CD8-positive, alpha-beta memory T cell (primary cell): ENCODE measurements around the gene DNM2. TPM values are rescaled to one million over a fixed set of nuclear protein-coding genes. Genes with fewer than 3 reads are reported as not detected.
A peak's percentile ranks its signal among the peaks of the same experiment; 100 is the strongest.
"Not testable (repeated sequence)": the region's sequence is repeated elsewhere in the genome, so short reads cannot be mapped to it uniquely, and the experiment has no call there.

ENCODE experiments used
- CTCF ChIA-PET: fragments of 350-600 bp; sonication (Branson Sonifier 250); formaldehyde crosslinking; loops from one replicate; lab custom pipeline; 2021; ENCODE audit warnings: antibody characterized with exemption; lab: Charles Lee
- POLR2A ChIA-PET: fragments of 350-600 bp; sonication (Branson Sonifier 250); formaldehyde crosslinking; loops from one replicate; lab custom pipeline; 2021; ENCODE audit warnings: antibody characterized with exemption; lab: Charles Lee
- DNase-seq, 5 donors: peaks; one replicate each; pipeline versions ENCODE4 v3.0.0 to v3.0.0-alpha.2; 2020 to 2022; ENCODE audit warnings: mixed read lengths in 1 of 5
- H3K27ac ChIP-seq: one replicate; pipeline ENCODE4 v1.7.0; 2013; ENCODE audit warnings: low read depth, mild to moderate bottlenecking, low read length, moderate library complexity
- H3K27me3 ChIP-seq: 2 replicates; pipeline ENCODE4 v1.7.0; 2013; ENCODE audit warnings: low read length, mild to moderate bottlenecking; ENCODE audit not compliant: insufficient read depth, poor library complexity, severe bottlenecking
- H3K36me3 ChIP-seq: 2 replicates; pipeline ENCODE4 v1.7.0; 2013; ENCODE audit warnings: mild to moderate bottlenecking, low read length, moderate library complexity; ENCODE audit not compliant: insufficient read depth
- H3K4me1 ChIP-seq: 2 replicates; pipeline ENCODE4 v1.7.0; 2013; ENCODE audit warnings: mild to moderate bottlenecking, low read length, moderate library complexity; ENCODE audit not compliant: insufficient read depth
- H3K4me3 ChIP-seq: 2 replicates; pipeline ENCODE4 v1.7.0; 2013; ENCODE audit warnings: mild to moderate bottlenecking, low read length
- H3K9me3 ChIP-seq: 2 replicates; pipeline ENCODE4 v1.7.0; 2013; ENCODE audit warnings: mild to moderate bottlenecking, low read length
- H3K27ac Mint-ChIP-seq, 8 donors: one replicate each; pipeline ENCODE4 v1.8.0; 2020 to 2021; ENCODE audit warnings: mixed read lengths in 8 of 8, mild to moderate bottlenecking in 6 of 8, inconsistent platforms in 3 of 8, moderate library complexity in 3 of 8
- H3K27me3 Mint-ChIP-seq, 2 donors: one replicate each; pipeline ENCODE4 v1.8.0; 2020 to 2021; ENCODE audit warnings: mixed read lengths in 2 of 2, mild to moderate bottlenecking in 1 of 2, moderate library complexity in 1 of 2
- H3K36me3 Mint-ChIP-seq, 3 donors: one replicate each; pipeline ENCODE4 v1.8.0; 2020 to 2021; ENCODE audit warnings: mixed read lengths in 3 of 3, inconsistent platforms in 1 of 3, mild to moderate bottlenecking in 1 of 3
- H3K4me1 Mint-ChIP-seq, 3 donors: one replicate each; pipeline ENCODE4 v1.8.0; 2020 to 2021; ENCODE audit warnings: mixed read lengths in 3 of 3, inconsistent platforms in 1 of 3, mild to moderate bottlenecking in 1 of 3
- H3K4me3 Mint-ChIP-seq, 7 donors: one replicate each; pipeline ENCODE4 v1.8.0; 2020 to 2021; ENCODE audit warnings: mixed read lengths in 7 of 7, mild to moderate bottlenecking in 6 of 7, moderate library complexity in 4 of 7, inconsistent platforms in 2 of 7
- H3K9me3 Mint-ChIP-seq, 5 donors: one replicate each; pipeline ENCODE4 v1.8.0; 2020 to 2022; ENCODE audit warnings: mixed read lengths in 5 of 5, mild to moderate bottlenecking in 3 of 5, moderate library complexity in 2 of 5, inconsistent platforms in 1 of 5
- polyA plus RNA-seq: library from polyadenylated mRNA; unstranded; fragments of 300-500 nt; fragmentation: Illumina TruSeq; gene quantifications from one replicate; pipeline ENCODE4 v1.2.3, GENCODE V29; 2021
- total RNA-seq, 2 experiments: library from RNA; stranded (reverse); gene quantifications; one replicate each; pipeline ENCODE4 v1.2.3, GENCODE V29; 2021

The DNM2 gene
- total and polyA plus RNA-seq, 3 experiments from 2014 or later: 105 to 165 (median 154) TPM

GRCh38 chr19:10836479-10837330 is 118.8 kb downstream of the DNM2 start:
- Mint-ChIP-seq H3K4me1 (peaks cover 14 to 20% (median 15%) of the 10 kb centered on the region in 3 donors), H3K27me3 (peaks cover 0 to 8% of the 10 kb centered on the region in 2 donors), H3K4me3 (peak overlapping the region; percentile 88 to 98 (median 97)), H3K27ac (peak overlapping the region; percentile 97 to 100 (median 99)), H3K36me3 (peaks cover 2 to 31% (median 5%) of the 10 kb centered on the region in 3 donors), H3K9me3 (peaks cover 0 to 9% (median 4%) of the 10 kb centered on the region in 5 donors)
- Histone ChIP-seq H3K4me3 (peak overlapping the region; percentile 93), H3K27me3 (no peaks in the 10 kb centered on the region), H3K9me3 (no peaks in the 10 kb centered on the region), H3K4me1 (peaks cover 7% of the 10 kb centered on the region), H3K36me3 (no peaks in the 10 kb centered on the region), H3K27ac (peak overlapping the region; percentile 95)
- ChIA-PET POLR2A (interaction anchor here (0.5 to 2.2 kb wide), 14 partner anchors 28 to 418 kb away, joined by 3 to 14 read pairs (median 6); partner anchors contain the start of genes CARM1 and DNM2), CTCF (interaction anchor here (0.7 to 4.4 kb wide), 9 partner anchors 19 to 469 kb away, joined by 3 to 25 read pairs (median 6); partner anchors contain the start of genes CARM1, DNM2 and QTRT1)
- peak in 3 of 5 donors; percentile 57 to 87 (median 70) for DNase-seq

GRCh38 chr19:10837649-10838048 is 119.8 kb downstream of the DNM2 start:
- peaks cover 14 to 20% (median 15%) of the 10 kb centered on the region in 3 donors for H3K4me1 Mint-ChIP-seq
- H3K4me1 ChIP-seq, H3K36me3 ChIP-seq, H3K27ac ChIP-seq, H3K9me3 ChIP-seq, H3K27me3 Mint-ChIP-seq, H3K4me3 ChIP-seq, POLR2A ChIA-PET, H3K27me3 ChIP-seq, DNase-seq, H3K9me3 Mint-ChIP-seq: not testable (repeated sequence)
- H3K27ac Mint-ChIP-seq: peak overlapping the region in 1 of 8 donors; percentile 41
- peaks cover 2 to 22% (median 5%) of the 10 kb centered on the region in 3 donors for H3K36me3 Mint-ChIP-seq
- peak overlapping the region in 2 of 7 donors; percentile 5 to 80 for H3K4me3 Mint-ChIP-seq
- CTCF ChIA-PET: interaction anchor here (4.4 kb wide), 1 partner anchor 27 kb away, joined by 25 read pairs; no protein-coding TSS in a partner anchor

- CTCF ChIA-PET: interaction anchor here (1.4 to 4.4 kb wide), 2 partner anchors 20 to 26 kb away, joined by 4 to 25 read pairs; no protein-coding TSS in a partner anchor
- H3K27me3 Mint-ChIP-seq: peaks cover 0 to 5% of the 10 kb centered on the region in 2 donors
- POLR2A ChIA-PET: no interaction called here
- no peak overlapping the region for H3K27ac ChIP-seq
- H3K9me3 Mint-ChIP-seq: peaks cover 0 to 9% (median 4%) of the 10 kb centered on the region in 5 donors
- H3K27me3 ChIP-seq: no peaks in the 10 kb centered on the region
- peaks cover 2 to 14% (median 5%) of the 10 kb centered on the region in 3 donors for H3K36me3 Mint-ChIP-seq
- H3K4me3 ChIP-seq: no peak overlapping the region
- no peak for DNase-seq
- H3K36me3 ChIP-seq: no peaks in the 10 kb centered on the region
- peak overlapping the region in 1 of 8 donors; percentile 3 for H3K27ac Mint-ChIP-seq
- peaks cover 7% of the 10 kb centered on the region for H3K4me1 ChIP-seq
- H3K9me3 ChIP-seq: no peaks in the 10 kb centered on the region
- H3K4me3 Mint-ChIP-seq: peak overlapping the region in 1 of 7 donors; percentile 15
- peaks cover 14 to 20% (median 15%) of the 10 kb centered on the region in 3 donors for H3K4me1 Mint-ChIP-seq
These were observed 120.5 kb downstream of the DNM2 start for GRCh38 chr19:10838377-10838776.

GRCh38 chr19:10839114-10840050 is 121.5 kb downstream of the DNM2 start:
- H3K27ac ChIP-seq: peak overlapping the region; percentile 24
- ChIA-PET CTCF (interaction anchor here (1.4 to 4.4 kb wide), 3 partner anchors 19 to 25 kb away, joined by 4 to 25 read pairs (median 6); no protein-coding TSS in a partner anchor), POLR2A (interaction anchor here (0.7 kb wide), 1 partner anchor 37 kb away, joined by 3 read pairs; no protein-coding TSS in a partner anchor)
- no peak overlapping the region for H3K4me3 ChIP-seq
- H3K9me3 Mint-ChIP-seq: peaks cover 0 to 9% (median 4%) of the 10 kb centered on the region in 5 donors
- peaks cover 0 to 5% of the 10 kb centered on the region in 2 donors for H3K27me3 Mint-ChIP-seq
- peaks cover 14 to 20% (median 15%) of the 10 kb centered on the region in 3 donors for H3K4me1 Mint-ChIP-seq
- no peak for DNase-seq
- peak overlapping the region in 2 of 8 donors; percentile 15 to 79 for H3K27ac Mint-ChIP-seq
- peak overlapping the region in 1 of 7 donors; percentile 15 for H3K4me3 Mint-ChIP-seq
- H3K36me3 Mint-ChIP-seq: peaks cover 2 to 11% (median 5%) of the 10 kb centered on the region in 3 donors
- no peaks in the 10 kb centered on the region for H3K27me3 ChIP-seq
- peaks cover 7% of the 10 kb centered on the region for H3K4me1 ChIP-seq
- H3K9me3 ChIP-seq: no peaks in the 10 kb centered on the region
- no peaks in the 10 kb centered on the region for H3K36me3 ChIP-seq

- H3K36me3 Mint-ChIP-seq: peaks cover 0 to 7% (median 4%) of the 10 kb centered on the region in 3 donors
- CTCF ChIA-PET: interaction anchor here (1.6 kb wide), 1 partner anchor 21 kb away, joined by 4 read pairs; no protein-coding TSS in a partner anchor
- POLR2A ChIA-PET: no interaction called here
These were observed 124.9 kb downstream of the DNM2 start for GRCh38 chr19:10842788-10843187.

GRCh38 chr19:10846500-10847202 is 128.8 kb downstream of the DNM2 start:
- no peak overlapping the region for H3K4me3 ChIP-seq
- H3K27ac ChIP-seq: no peak overlapping the region
- no peaks in the 10 kb centered on the region for H3K4me1 ChIP-seq
- peaks cover 8 to 10% of the 10 kb centered on the region in 2 donors for H3K27me3 Mint-ChIP-seq
- ChIA-PET CTCF (interaction anchor here (1.1 to 1.4 kb wide), 2 partner anchors 11 to 18 kb away, joined by 4 to 6 read pairs; partner anchors contain the start of gene TMED1), POLR2A (interaction anchor here (0.6 to 0.8 kb wide), 2 partner anchors 11 to 515 kb away, joined by 3 to 14 read pairs; partner anchors contain the start of gene TMED1)
- H3K9me3 ChIP-seq: peaks cover 8% of the 10 kb centered on the region
- H3K27ac Mint-ChIP-seq: no peak overlapping the region
- no peak overlapping the region for H3K4me3 Mint-ChIP-seq
- no peaks in the 10 kb centered on the region for H3K36me3 ChIP-seq
- peaks cover 5 to 9% (median 8%) of the 10 kb centered on the region in 5 donors for H3K9me3 Mint-ChIP-seq
- H3K27me3 ChIP-seq: no peaks in the 10 kb centered on the region
- H3K36me3 Mint-ChIP-seq: peaks cover 0 to 7% (median 4%) of the 10 kb centered on the region in 3 donors
- no peak for DNase-seq
- H3K4me1 Mint-ChIP-seq: no peaks in the 10 kb centered on the region

More at GRCh38 chr19:10842788-10843187, 124.9 kb downstream of the DNM2 start:
- no peaks in the 10 kb centered on the region for H3K36me3 ChIP-seq
- H3K27me3 Mint-ChIP-seq: peaks cover 3 to 4% of the 10 kb centered on the region in 2 donors
- H3K27ac Mint-ChIP-seq: peak overlapping the region in 1 of 8 donors; percentile 39
- no peaks in the 10 kb centered on the region for H3K27me3 ChIP-seq
- H3K4me3 ChIP-seq: no peak overlapping the region
- no peaks in the 10 kb centered on the region for H3K4me1 Mint-ChIP-seq
- peaks cover 8% of the 10 kb centered on the region for H3K9me3 ChIP-seq
- no peak for DNase-seq
- H3K9me3 Mint-ChIP-seq: peaks cover 5 to 10% (median 8%) of the 10 kb centered on the region in 5 donors
- H3K4me1 ChIP-seq: no peaks in the 10 kb centered on the region
- H3K27ac ChIP-seq: no peak overlapping the region
- H3K4me3 Mint-ChIP-seq: no peak overlapping the region
